NB4 (cell line): ENCODE data around the gene ZNF652.

Experiments
- CTCF ChIP-seq: IDR thresholded peaks from one replicate; pipeline ENCODE4 v1.5.1; 2012; ENCODE audit warnings: low read depth, low read length
- MAX ChIP-seq: IDR thresholded peaks from 2 replicates; pipeline ENCODE4 v1.6.1; 2011; ENCODE audit warnings: low read depth, low read length
- POLR2A ChIP-seq: IDR thresholded peaks from 2 replicates; pipeline ENCODE4 v1.6.1; 2011; ENCODE audit warnings: mild to moderate bottlenecking; ENCODE audit not compliant: insufficient read length; ENCODE audit errors: extremely low read depth

GRCh38 chr17:49382556-49382955, 20.5 kb upstream of the ZNF652 start:
- TF ChIP-seq MAX (no peak), POLR2A (no peak), CTCF (no peak)
